LNCaP clone FGC (cell line): ENCODE measurements around the gene TRIM29.
"Not testable (repeated sequence)": the region's sequence is repeated elsewhere in the genome, so short reads cannot be mapped to it uniquely, and the experiment has no call there.

Experiments used
- DNase-seq: peaks from one replicate; pipeline ENCODE4 v3.0.0-alpha.2; 2011; ENCODE audit warnings: low read depth
- H3K4me3 ChIP-seq: 2 replicates; pipeline ENCODE4 v1.5.1; 2011; ENCODE audit warnings: mild to moderate bottlenecking, low read depth, low read length, control low read depth
- CTCF ChIP-seq: IDR thresholded peaks from 2 replicates; pipeline ENCODE4 v1.5.1; 2012; ENCODE audit warnings: mild to moderate bottlenecking; ENCODE audit not compliant: control insufficient read depth, insufficient read depth; ENCODE audit errors: extremely low read depth

TRIM29 gene

GRCh38 chr11:120151536-120151935 is 13.6 kb upstream of the TRIM29 start:
- H3K4me3 ChIP-seq = no peak overlapping the region
- no peak for DNase-seq
- TF ChIP-seq CTCF = no peak

- TF ChIP-seq CTCF = no peak
- no peak overlapping the region for H3K4me3 ChIP-seq
- DNase-seq = no peak
Measured at GRCh38 chr11:120149246-120149645, 11.3 kb upstream of the TRIM29 start.

DNA sequence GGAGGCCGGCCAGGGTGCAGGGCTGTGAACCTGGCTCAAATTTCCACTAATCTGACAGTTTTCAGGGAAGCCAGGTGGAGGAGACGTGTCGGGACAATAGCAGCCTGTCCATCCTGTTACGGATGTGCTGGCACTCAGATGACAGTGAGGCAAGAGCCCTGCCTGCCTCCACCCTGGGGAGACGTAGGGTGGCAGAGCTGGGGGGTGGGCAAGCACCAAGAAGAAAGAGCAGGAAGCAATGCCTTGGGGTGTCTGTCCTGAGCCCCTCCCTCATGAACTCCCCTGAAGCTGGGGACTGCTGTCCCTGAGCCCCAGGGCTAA is 10.0 kb upstream of the TRIM29 start:
- H3K4me3 ChIP-seq = no peak overlapping the region
- no peak for DNase-seq
- no peak for TF ChIP-seq CTCF

GRCh38 chr11:120147094-120147949 is 9.4 kb upstream of the TRIM29 start:
- TF ChIP-seq CTCF = no peak
- no peak for DNase-seq

DNA sequence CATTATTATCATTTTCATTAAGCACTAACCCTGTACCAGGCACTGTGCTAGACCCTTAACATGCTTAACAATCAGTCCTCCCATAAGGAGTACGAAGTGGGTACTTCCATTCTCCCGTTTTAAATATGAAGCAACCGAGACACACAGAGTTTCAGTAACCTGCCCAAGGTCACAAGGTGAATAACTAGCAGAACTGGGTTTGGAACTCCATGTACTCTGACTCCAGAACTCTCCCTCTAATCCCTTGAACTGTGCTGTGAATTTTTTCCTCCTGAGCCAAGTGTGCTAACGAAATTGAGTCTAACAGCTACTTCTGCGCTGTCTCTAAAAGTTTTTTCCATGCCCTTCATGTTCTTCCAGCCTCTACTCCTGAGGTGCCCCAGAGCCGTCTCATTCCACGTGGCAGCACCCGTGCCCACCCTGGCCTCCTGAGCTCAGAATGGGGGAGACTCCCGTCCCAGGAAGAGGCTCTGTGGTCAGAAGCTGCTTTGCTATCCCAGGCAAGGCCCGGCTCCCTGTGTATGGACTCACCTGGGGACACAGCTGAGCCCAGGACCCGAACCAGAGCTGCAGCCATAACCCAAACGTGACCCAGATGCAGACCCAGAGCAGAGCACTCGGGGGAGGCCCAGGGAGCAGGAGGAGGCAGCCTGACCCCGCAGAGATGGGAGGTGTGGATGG is 8.6 kb upstream of the TRIM29 start:
- TF ChIP-seq CTCF = no peak
- no peak for DNase-seq
- H3K4me3 ChIP-seq = no peak overlapping the region

More at GRCh38 chr11:120147094-120147949, 9.4 kb upstream of the TRIM29 start:
- no peak overlapping the region for H3K4me3 ChIP-seq

DNA sequence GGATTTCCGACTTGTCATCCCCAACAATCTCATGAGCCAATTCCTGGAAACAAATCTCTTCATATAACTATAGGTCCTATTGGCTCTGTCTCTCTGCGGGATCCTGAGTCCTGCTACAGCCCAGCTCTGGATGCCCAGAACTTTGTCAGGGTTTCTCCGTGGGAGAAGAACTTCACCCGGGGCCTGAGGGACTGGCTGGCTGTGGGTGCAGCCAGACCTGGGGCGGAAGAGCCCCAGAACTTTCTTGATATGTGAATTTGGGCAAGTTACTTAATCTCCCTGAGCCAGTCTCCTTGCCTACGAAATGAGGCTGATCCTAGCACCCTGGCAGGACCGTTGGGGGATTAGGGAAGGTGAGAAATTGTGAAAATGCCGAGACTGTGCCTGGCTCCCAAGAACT is 6.6 kb upstream of the TRIM29 start:
- no peak overlapping the region for H3K4me3 ChIP-seq
- TF ChIP-seq CTCF = no peak
- no peak for DNase-seq

GRCh38 chr11:120143472-120143871 is 5.6 kb upstream of the TRIM29 start:
- not testable (repeated sequence) for H3K4me3 ChIP-seq, DNase-seq
